ENCODE results near the gene TPSD1.

DNA sequence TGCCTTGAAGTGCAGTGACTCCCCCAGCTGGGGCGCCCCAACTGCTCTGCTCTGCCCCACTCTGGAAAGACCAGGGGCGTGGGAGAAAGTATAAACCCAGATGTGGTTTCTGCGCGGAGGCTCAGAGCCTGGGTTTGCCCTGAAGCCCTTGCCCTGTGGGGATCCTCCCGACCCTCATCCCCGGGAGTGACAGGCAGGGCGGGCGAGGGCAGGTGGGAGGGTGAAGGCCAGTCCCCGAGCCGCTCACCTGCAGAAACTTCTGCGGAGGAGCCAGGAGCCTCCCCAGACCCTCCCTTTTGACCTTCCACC lies 3.8 kb downstream of the TPSD1 start:
- TF ChIP-seq, protein P1, sequence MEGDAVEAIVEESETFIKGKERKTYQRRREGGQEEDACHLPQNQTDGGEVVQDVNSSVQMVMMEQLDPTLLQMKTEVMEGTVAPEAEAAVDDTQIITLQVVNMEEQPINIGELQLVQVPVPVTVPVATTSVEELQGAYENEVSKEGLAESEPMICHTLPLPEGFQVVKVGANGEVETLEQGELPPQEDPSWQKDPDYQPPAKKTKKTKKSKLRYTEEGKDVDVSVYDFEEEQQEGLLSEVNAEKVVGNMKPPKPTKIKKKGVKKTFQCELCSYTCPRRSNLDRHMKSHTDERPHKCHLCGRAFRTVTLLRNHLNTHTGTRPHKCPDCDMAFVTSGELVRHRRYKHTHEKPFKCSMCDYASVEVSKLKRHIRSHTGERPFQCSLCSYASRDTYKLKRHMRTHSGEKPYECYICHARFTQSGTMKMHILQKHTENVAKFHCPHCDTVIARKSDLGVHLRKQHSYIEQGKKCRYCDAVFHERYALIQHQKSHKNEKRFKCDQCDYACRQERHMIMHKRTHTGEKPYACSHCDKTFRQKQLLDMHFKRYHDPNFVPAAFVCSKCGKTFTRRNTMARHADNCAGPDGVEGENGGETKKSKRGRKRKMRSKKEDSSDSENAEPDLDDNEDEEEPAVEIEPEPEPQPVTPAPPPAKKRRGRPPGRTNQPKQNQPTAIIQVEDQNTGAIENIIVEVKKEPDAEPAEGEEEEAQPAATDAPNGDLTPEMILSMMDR (conservative IDR thresholded peaks at IDR 0.05): no peak
- no peak for TF ChIP-seq EZH2 (IDR thresholded peaks at IDR 0.05; ENCODE audit: low read depth)
